ENCODE measurements around the gene TAF12. TPM values are rescaled to one million over a fixed set of nuclear protein-coding genes. Genes with fewer than 3 reads are reported as not detected.
A peak's percentile ranks its signal among the peaks of the same experiment; 100 is the strongest.

The TAF12 gene
- total and polyA plus RNA-seq, 10 of the 15 experiments (the other 5 are each of a cell fraction or from before 2014, with no cell fraction given) = 18.3 to 43.3 (median 28.6) TPM

GRCh38 chr1:28580722-28581530, 61.9 kb downstream of the TAF12 start (continued):
- TF ChIP-seq SMAD5 (IDR thresholded peaks at IDR 0.05; ENCODE audit: low read depth) (peak; percentile 20; the same call in 1 of the 2 replicates), ZNF217 (IDR thresholded peaks at IDR 0.05) (no peak), ZNF687 (IDR thresholded peaks at IDR 0.05) (no peak), CHD2 (IDR thresholded peaks at IDR 0.05; ENCODE audit: borderline replicate concordance, low read depth, low read length) (no peak), WRNIP1 (IDR thresholded peaks at IDR 0.05; ENCODE audit: borderline replicate concordance, low read depth, low read length) (0 out of 2 replicates have a peak, but pooled peaks have one; percentile 17), STAT3 (IDR thresholded peaks at IDR 0.05; ENCODE audit: low read depth, low read length) (no peak)

GRCh38 chr1:28579401-28579800, 63.5 kb downstream of the TAF12 start:
- intact Hi-C loops (cut with micrococcal nuclease; ENCODE audit: unreplicated experiment) = no loop called here
- POLR2A ChIA-PET = interaction anchor here (0.5 to 8.6 kb wide), 22 partner anchors 8 to 471 kb away, joined by 3 to 132 read pairs (median 5); partner anchors contain the start of genes RCC1, TAF12 and TRNAU1AP
- Histone ChIP-seq H3K36me3 (ENCODE audit: control insufficient read depth in 2 of 2, insufficient read depth in 2 of 2, low read length in 1 of 2) (peaks cover 13 to 36% of the 10 kb centered on the region in 2 experiments), H4K20me1 (ENCODE audit: control insufficient read depth, insufficient read depth) (peaks cover 12% of the 10 kb centered on the region), H3K9me3 (replicated peaks; ENCODE audit: control insufficient read depth, insufficient read depth, low read length) (no peaks in the 10 kb centered on the region), H3K4me2 (ENCODE audit: control insufficient read depth, insufficient read depth) (peak overlapping the region; percentile 81), H3K27ac (ENCODE audit: control insufficient read depth, insufficient read depth) (peak overlapping the region; percentile 44), H3K79me2 (ENCODE audit: control insufficient read depth, insufficient read depth, low read length) (peaks cover 38% of the 10 kb centered on the region), H3K4me3 (peak overlapping the region; percentile 99), H3K4me1 (ENCODE audit: control insufficient read depth, insufficient read depth, low read length) (peaks cover 12% of the 10 kb centered on the region), H3K9ac (ENCODE audit: control insufficient read depth, insufficient read depth, low read length) (peak overlapping the region; percentile 95), H3K27me3 (replicated peaks in 1 of 2; ENCODE audit: control insufficient read depth in 2 of 2, insufficient read depth in 2 of 2, low read length in 1 of 2) (no peaks in the 10 kb centered on the region), H2AFZ (ENCODE audit: control insufficient read depth, low read depth, low read length) (no peak overlapping the region)
- no TSS peak for BruUV-seq (replicated peaks)
- TF ChIP-seq SUPT20H (IDR thresholded peaks at IDR 0.05; ENCODE audit: borderline replicate concordance, control insufficient read depth, low read depth, low read length) (no peak), WRNIP1 (IDR thresholded peaks at IDR 0.05; ENCODE audit: borderline replicate concordance, low read depth, low read length) (0 out of 2 replicates have a peak, but pooled peaks have one; percentile 20), ZNF384 (IDR thresholded peaks at IDR 0.05; ENCODE audit: borderline replicate concordance, low read depth, low read length) (no peak)
- WGBS (ENCODE audit: insufficient coverage, insufficient replicate concordance, low lambda C conversion rate, missing lambda C conversion rate) = 0% methylated on average over 1 of the region's 1 CpG
- SMC1A ChIA-PET (ENCODE audit: uncharacterized antibody, unreplicated experiment) = interaction anchor here (0.5 to 7.6 kb wide), 21 partner anchors 11 to 331 kb away, joined by 3 to 83 read pairs (median 4); partner anchors contain the start of genes RNU11 and TRNAU1AP
- FAIRE-seq (no peak), DNase-seq (ENCODE audit: low read depth, low spot score) (no peak), ATAC-seq (no peak)
- RAD21 ChIA-PET (ENCODE audit: unreplicated experiment) = interaction anchor here (0.6 to 6.3 kb wide), 11 partner anchors 14 to 251 kb away, joined by 3 to 108 read pairs (median 4); partner anchors contain the start of genes MED18 and TRNAU1AP
- CTCF ChIA-PET = interaction anchor here (0.7 to 5.5 kb wide), 12 partner anchors 9 to 330 kb away, joined by 3 to 49 read pairs (median 4); partner anchors contain the start of gene TRNAU1AP
- in situ Hi-C loops (cut with MboI) = no loop called here

Measured in GM12878 (cell line).